Amniotic epithelial cell (primary cell): ENCODE measurements around the gene TANGO6.

Source experiments
- DNase-seq: peaks from one replicate; pipeline ENCODE4 v3.0.0-alpha.2; 2010; ENCODE audit warnings: low read depth

TANGO6 gene

GRCh38 chr16:68909099-68909733 lies 65.9 kb downstream of the TANGO6 start:
- peak; percentile 22 for DNase-seq

- DNase-seq, result no peak
These were observed 66.7 kb downstream of the TANGO6 start for GRCh38 chr16:68910051-68910450.

- no peak for DNase-seq
These were observed 72.3 kb downstream of the TANGO6 start for GRCh38 chr16:68915589-68915988.

GRCh38 chr16:68917541-68917940 lies 74.2 kb downstream of the TANGO6 start:
- no peak for DNase-seq

DNA sequence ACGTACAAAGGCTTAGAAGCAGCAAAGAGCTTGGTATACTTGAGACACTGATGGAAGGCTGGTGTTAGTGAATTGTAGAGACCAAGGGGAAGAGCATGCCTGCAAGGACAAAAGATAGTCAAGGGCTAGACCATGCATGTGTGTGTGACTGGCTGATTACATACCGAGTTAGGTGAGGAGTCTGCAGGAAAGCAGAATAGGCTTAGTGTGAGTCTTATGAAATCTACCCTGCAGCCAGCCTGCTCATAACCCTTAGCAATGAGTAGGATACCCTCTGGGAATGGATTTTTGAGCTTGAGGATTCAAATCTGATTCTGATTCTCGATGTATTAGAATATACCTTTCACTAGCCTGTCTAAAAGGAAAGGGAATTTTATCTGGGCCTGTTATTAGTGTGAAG lies 77.0 kb downstream of the TANGO6 start:
- DNase-seq, result no peak

- peak; percentile 77 for DNase-seq
These were observed 78.3 kb downstream of the TANGO6 start for GRCh38 chr16:68921637-68922036.

DNA sequence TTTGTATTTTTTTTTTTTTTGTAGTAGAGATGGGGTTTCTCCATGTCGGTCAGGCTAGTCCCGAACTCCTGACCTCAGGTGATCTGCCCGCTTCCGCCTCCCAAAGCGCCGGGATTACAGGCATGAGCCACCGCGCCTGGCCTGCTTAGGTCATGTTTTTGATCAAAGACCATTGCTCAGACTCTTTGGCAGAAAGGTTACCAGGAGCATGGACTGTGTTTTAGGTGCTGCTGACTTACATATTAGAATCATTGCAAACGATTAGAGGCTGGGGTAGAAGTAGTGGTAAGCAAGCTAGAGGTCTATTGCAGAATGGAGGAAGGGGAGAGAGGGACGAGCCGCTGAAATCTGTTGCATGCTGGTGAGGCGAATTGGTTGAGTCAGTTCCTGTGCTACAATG lies 79.8 kb downstream of the TANGO6 start:
- no peak for DNase-seq

- peak; percentile 18 for DNase-seq
These were observed 83.7 kb downstream of the TANGO6 start for GRCh38 chr16:68927018-68927417.

- no peak for DNase-seq
These were observed 87.9 kb downstream of the TANGO6 start for GRCh38 chr16:68931196-68931595.

GRCh38 chr16:68934402-68934801 lies 91.1 kb downstream of the TANGO6 start:
- DNase-seq, result no peak

- DNase-seq, result no peak
These were observed 91.7 kb downstream of the TANGO6 start for GRCh38 chr16:68935008-68935407.

DNA sequence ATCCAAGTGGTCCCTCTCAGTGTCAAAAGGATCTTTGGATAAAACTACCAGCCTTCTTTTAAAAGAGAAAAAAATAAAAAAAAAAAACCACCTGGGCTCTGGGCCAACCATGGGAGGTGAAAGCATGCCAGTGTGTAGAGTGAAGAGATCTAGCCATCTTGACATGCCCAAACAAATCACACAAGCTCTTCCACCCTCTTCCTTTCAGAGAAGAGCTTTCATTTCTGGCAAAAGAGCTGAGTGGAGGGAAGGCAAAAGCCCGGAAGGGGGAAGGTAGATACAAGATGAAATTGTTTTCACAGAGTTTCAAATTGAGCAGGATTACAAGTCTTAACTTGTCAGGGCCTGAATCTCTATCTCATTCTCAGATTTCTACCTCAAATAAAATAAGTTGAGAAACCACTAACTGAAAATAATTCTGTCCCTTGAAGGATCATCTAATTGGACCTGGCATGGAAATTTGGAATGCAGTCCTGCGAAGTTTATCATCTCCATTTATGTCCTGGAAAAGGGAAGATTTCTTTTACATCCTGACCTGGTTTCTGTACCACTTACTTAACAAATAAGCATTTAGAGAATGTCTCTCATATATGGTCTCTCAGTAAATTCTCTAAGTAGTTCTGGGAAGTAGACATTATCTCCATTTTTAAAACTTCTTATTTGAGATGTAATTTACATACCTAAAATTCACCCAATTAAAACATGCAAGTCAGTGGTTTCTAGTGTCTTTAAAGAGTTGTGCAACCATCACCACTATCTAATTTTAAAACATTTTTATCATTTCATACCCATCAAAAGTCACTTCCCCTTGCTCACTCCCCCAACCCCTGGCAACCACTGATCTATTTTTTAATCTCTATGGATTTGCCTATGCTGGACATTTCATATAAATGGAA lies 93.7 kb downstream of the TANGO6 start:
- peak; percentile 64 for DNase-seq

DNA sequence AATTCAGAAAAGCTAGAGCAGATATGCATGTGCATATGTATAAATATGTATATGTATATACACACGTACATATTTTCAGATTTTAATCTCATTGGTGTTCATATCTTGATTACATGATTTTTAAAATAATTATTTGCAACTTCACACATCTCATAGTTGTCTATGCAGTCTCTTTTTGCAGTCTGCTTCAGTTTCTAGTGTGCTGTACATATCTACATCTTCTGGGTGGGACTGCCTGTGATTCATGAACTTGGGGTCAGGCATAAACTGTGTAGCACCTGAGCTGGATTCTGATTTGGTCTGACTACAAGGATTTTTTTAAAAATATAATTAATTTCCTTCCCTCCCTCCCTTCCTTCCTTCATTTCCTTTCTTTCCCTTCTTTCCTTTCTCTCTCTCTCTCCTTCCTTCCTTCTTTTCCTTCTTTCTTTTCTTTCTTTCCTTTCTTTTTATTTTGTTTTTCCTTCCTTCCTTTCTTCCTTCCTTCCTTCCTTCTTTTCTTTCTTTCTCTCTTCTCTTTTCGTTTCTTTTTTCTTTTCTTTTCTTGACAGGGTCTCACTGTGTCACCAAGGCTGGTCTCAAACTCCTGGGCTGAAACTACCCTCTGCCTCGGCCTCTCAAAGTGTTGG lies 96.5 kb downstream of the TANGO6 start:
- DNase-seq, result no peak

DNA sequence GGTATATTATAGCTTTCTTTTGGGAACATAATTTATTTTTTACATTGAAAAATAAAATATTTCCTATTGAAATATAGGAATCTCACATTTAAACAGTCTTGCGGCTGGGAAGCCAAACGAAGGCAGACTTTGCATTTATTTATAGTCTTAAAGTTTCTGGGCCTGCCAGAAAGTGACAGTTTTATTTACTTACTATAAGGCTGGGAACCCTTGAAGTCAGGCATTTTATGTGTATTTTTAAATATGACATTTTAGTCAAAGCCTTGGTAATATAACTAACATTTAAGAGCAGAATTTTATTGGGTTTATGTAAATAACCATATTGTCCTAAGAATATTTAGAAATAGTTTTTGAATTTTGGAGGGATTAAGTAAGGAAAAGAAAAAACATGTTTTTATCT lies 97.5 kb downstream of the TANGO6 start:
- no peak for DNase-seq

DNA sequence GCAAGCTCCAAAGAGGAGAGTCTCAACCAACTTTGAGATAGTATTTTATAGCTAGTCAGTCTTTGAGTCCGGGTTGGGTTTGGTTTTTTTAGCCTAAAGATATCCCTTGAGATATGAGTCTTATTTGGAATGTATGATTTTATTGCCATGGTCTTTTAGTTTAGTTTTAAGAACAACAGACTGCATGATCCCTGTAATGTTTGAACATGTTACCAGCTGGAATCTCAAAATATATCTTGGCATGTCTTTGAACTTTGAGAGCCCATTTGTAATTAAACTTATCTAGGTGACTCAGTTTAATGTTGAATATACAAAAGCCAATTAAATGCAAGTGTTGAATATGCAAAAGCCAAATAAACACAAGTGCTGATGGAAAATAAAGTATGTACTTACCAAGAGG lies 100.6 kb downstream of the TANGO6 start:
- no peak for DNase-seq

- DNase-seq, result peak; percentile 37
These were observed 105.0 kb downstream of the TANGO6 start for GRCh38 chr16:68948230-68948910.

- DNase-seq, result peak; percentile 13
These were observed 108.9 kb downstream of the TANGO6 start for GRCh38 chr16:68951991-68952877.

GRCh38 chr16:68954911-68955635 lies 111.7 kb downstream of the TANGO6 start:
- DNase-seq, result no peak

DNA sequence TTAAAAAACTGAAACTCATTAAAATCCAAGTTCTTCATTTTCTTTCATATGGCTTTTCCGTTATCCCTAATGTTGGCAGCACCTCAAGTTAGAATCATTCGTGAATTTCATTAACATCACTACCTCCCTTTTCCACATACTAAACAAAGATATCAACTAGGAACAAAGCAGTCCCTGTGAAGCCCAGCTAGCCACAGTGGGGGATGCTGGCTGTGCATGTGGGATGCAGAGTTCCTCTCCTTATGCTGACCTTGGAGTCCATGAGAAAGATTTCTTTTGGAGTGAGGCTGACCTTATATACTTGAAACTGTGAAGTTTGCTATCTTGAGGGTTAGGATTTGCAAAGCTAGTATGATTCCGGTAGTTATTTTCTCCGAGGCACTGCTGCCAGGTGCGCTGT lies 117.6 kb downstream of the TANGO6 start:
- no peak for DNase-seq

- DNase-seq, result no peak
These were observed 118.6 kb downstream of the TANGO6 start for GRCh38 chr16:68961778-68962402.
